Body of pancreas (tissue), 4 donors: Measurements from ENCODE around the gene PPL.

ENCODE experiments used
- CTCF ChIP-seq, 7 experiments: fragments of 450-650 bp in 4 of 7; fragments of 200-600 bp in 3 of 7; sonication (generic) in 3 of 7; IDR thresholded peaks; one replicate each; pipeline ENCODE4 v1.5.1; 2016 to 2019; ENCODE audit warnings: antibody characterized with exemption in 7 of 7
- POLR2A ChIP-seq, 3 donors: fragments of 450-650 bp; IDR thresholded peaks; one replicate each; pipeline ENCODE4 v1.6.1; 2016; ENCODE audit warnings: antibody characterized with exemption in 3 of 3, mild to moderate bottlenecking in 2 of 3

- TF ChIP-seq CTCF (IDR thresholded peaks at IDR 0.05) (no peak), POLR2A (IDR thresholded peaks at IDR 0.05) (no peak)
Measured at GRCh38 chr16:4879049-4879448, 57.9 kb downstream of the PPL start.
